ENCODE results near the gene MTERF4. TPM values are rescaled to one million over a fixed set of nuclear protein-coding genes. Genes with fewer than 3 reads are reported as not detected.

The MTERF4 gene
- total RNA-seq, 1 donor from 2014 or later, result 9.7 TPM

DNA sequence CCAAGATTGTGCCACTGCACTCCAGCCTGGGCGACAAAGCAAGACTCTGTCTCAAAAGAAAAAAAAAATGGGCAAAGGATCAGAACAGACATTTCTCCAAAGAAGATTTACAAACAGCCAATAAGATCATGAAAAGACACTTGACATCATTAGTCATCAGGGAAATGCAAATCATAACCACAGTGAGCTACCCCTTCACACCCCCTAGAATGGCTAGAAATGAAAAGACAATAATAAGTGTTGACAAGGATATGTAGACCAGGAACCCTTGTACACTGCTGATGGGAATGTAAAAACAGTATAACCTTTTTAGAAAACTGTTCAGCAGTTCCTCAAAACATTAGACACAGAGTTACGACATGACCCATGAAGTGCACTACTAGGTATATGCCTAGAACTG lies 18.4 kb upstream of the MTERF4 start:
- DNase-seq (ENCODE audit: low read depth), result no peak
- H3K4me3 ChIP-seq (ENCODE audit: low read depth, low read length), result no peak overlapping the region
- no peak for TF ChIP-seq CTCF (conservative IDR thresholded peaks at IDR 0.05; ENCODE audit: low read depth, low read length)

DNA sequence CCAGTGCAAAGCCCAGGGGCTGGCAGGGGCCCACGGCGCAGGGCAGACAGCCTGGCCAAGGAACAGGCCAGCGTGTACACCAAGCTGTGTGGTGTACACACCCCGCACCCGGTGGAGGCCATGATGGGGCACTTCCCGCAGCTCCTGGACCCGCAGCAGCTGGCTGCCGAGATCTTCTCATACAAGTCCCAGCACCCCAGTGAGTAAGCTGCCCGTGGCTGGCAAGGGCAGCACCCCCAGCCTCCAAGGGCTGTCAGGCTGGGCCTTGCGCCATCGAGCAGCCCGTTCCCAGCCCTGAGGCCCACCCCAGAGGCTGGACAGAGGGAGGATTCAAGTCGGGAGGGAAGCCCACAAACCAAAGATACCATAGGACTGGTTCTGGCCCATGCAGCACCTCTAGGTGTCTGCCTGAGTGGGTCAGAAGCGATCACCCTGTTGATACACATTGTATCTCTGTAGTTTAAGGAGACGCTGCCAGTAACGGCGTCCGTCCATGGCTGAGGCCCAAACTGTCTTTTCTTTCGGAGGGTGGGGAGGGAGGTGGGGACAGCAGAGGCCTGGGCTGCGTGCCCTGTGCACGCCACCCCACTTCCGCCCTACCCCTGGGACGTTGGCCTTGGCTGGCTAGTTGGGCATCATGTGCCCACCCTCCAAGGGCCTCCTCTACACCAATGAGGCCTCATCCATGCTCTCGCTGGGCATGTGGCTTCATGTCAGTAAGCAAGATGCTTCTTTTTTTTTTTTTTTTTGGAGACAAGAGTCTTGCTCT lies 16.8 kb upstream of the MTERF4 start:
- no peak for DNase-seq (ENCODE audit: low read depth)
- H3K4me3 ChIP-seq (ENCODE audit: low read depth, low read length), result no peak overlapping the region
- TF ChIP-seq CTCF (conservative IDR thresholded peaks at IDR 0.05; ENCODE audit: low read depth, low read length), result no peak

DNA sequence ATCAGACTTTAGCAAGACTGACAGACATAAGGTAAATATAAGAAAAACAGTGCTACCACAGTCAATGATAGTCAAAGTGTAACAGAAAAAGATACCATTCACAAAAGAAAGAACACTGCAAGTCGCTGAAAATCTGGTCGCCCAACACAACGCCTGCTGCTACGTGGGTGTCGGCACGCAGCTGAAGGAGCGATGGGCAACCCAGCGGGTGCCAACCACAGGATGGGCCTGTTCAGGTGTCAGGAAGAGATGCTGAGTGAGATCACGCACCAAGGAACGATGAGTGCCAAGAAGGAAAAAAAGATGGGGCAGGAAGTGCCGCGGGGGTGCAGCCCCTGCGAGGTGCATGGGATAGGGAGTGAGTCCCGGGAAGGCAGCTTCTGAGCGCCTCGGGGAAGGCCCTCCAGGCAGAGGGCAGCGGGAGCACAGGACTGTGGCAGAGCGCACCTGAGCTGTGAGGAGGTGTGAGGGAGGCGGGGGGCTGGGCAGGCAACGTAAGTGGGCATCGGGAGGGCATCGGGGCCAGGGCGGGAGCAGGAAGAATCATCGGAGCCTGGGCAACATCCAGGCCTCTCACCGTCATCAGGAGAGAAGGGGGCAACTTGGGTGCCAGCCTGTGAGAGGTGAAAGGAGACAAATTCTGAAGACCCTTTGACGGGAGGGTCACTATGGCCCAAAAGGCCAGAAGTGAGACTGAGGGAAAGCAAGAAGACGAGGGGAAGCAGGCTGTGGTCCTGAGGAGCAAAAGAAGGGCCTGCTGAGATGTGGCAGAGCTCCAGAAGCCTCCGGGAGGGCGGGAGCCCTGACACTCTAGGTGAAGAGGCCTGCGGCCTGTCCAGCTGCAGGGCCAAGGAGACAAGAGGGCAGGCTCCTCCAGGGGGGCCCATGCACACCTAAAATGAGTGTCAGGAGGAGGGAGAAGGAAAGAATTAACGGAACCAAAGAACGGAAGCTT lies 14.8 kb upstream of the MTERF4 start:
- no peak for DNase-seq (ENCODE audit: low read depth)
- no peak overlapping the region for H3K4me3 ChIP-seq (ENCODE audit: low read depth, low read length)
- no peak for TF ChIP-seq CTCF (conservative IDR thresholded peaks at IDR 0.05; ENCODE audit: low read depth, low read length)

GRCh38 chr2:241115361-241115760 lies 13.3 kb upstream of the MTERF4 start:
- no peak for TF ChIP-seq CTCF (conservative IDR thresholded peaks at IDR 0.05; ENCODE audit: low read depth, low read length)
- no peak overlapping the region for H3K4me3 ChIP-seq (ENCODE audit: low read depth, low read length)
- no peak for DNase-seq (ENCODE audit: low read depth)

GRCh38 chr2:241114836-241115235 lies 12.7 kb upstream of the MTERF4 start:
- no peak overlapping the region for H3K4me3 ChIP-seq (ENCODE audit: low read depth, low read length)
- DNase-seq (ENCODE audit: low read depth), result no peak
- TF ChIP-seq CTCF (conservative IDR thresholded peaks at IDR 0.05; ENCODE audit: low read depth, low read length), result no peak

DNA sequence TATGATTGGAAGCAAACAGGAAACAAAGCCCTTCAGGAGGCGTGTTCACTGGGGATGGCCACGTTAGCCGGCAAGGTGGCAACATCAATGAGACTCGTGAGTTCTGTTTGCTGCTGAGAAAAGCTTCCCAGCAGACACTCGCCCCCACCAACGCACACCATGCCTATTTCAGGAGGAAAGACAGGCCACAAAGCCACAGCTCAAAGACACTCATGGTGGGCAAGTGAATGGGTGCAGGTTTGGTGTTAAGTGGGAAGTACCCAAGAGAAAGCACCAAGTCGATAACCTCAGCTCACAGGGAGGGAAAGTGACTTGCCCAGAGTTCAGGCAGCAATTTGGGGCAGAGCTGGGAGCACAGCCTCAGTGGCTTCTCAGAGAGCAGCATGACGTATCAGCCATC lies 10.5 kb upstream of the MTERF4 start:
- no peak for DNase-seq (ENCODE audit: low read depth)
- H3K4me3 ChIP-seq (ENCODE audit: low read depth, low read length), result no peak overlapping the region
- no peak for TF ChIP-seq CTCF (conservative IDR thresholded peaks at IDR 0.05; ENCODE audit: low read depth, low read length)

All from epithelial cell of proximal tubule (primary cell).